Measurements from ENCODE around the gene CRACDL.

The CRACDL gene

GRCh38 chr2:98746426-98746825 lies 189.6 kb downstream of the CRACDL start:
- no peak for DNase-seq (ENCODE audit: extremely low spot score)
- ChIA-PET POLR2A (no interaction called here), CTCF (no interaction called here)
- TF ChIP-seq LEF1 (IDR thresholded peaks at IDR 0.05; ENCODE audit: borderline replicate concordance) (no peak), L3MBTL2 (conservative IDR thresholded peaks at IDR 0.05) (no peak)

GRCh38 chr2:98744595-98744994 lies 191.4 kb downstream of the CRACDL start:
- TF ChIP-seq SP1 (IDR thresholded peaks at IDR 0.05) = no peak
- TF ChIP-seq BHLHE40 (IDR thresholded peaks at IDR 0.05; ENCODE audit: borderline replicate concordance) = no peak
- no peak for TF ChIP-seq ZNF384 (IDR thresholded peaks at IDR 0.05)
- no peak for TF ChIP-seq FOXM1 (IDR thresholded peaks at IDR 0.05; ENCODE audit: borderline replicate concordance)
- TF ChIP-seq HDGF (IDR thresholded peaks at IDR 0.05; ENCODE audit: borderline replicate concordance) = no peak
- no peak for TF ChIP-seq SUZ12 (IDR thresholded peaks at IDR 0.05)
- TF ChIP-seq ELF4 (IDR thresholded peaks at IDR 0.05) = no peak
- TF ChIP-seq TARDBP (IDR thresholded peaks at IDR 0.05) = no peak
- TF ChIP-seq FOXK2 (IDR thresholded peaks at IDR 0.05) = no peak
- no peak for TF ChIP-seq NFRKB (IDR thresholded peaks at IDR 0.05)
- TF ChIP-seq PKNOX1 (IDR thresholded peaks at IDR 0.05) = no peak
- no peak for TF ChIP-seq CTBP1 (IDR thresholded peaks at IDR 0.05; ENCODE audit: borderline replicate concordance)
- TF ChIP-seq L3MBTL2 (conservative IDR thresholded peaks at IDR 0.05) = no peak
- TF ChIP-seq FOXA1 (IDR thresholded peaks at IDR 0.05) = no peak
- TF ChIP-seq LEF1 (IDR thresholded peaks at IDR 0.05; ENCODE audit: borderline replicate concordance) = no peak
- TF ChIP-seq ARNT (IDR thresholded peaks at IDR 0.05) = no peak

More at GRCh38 chr2:98744595-98744994, 191.4 kb downstream of the CRACDL start:
- ChIA-PET CTCF (no interaction called here), POLR2A (interaction anchor here (1.4 kb wide), 1 partner anchor 14 kb away, joined by 3 read pairs; no protein-coding TSS in a partner anchor)
- DNase-seq (ENCODE audit: extremely low spot score) = no peak

Data from HEK293T (cell line).